Measurements from ENCODE around the gene HEXIM2.
"Not testable (repeated sequence)": the region's sequence is repeated elsewhere in the genome, so short reads cannot be mapped to it uniquely, and the experiment has no call there.

Gene HEXIM2

GRCh38 chr17:45171338-45172231 is 9.9 kb downstream of the HEXIM2 start:
- no peak for DNase-seq

- DNase-seq, result no peak
Measured at GRCh38 chr17:45172232-45172540, 10.5 kb downstream of the HEXIM2 start.

GRCh38 chr17:45172541-45173286 is 11.0 kb downstream of the HEXIM2 start:
- peak; percentile 14 for DNase-seq

- DNase-seq, result no peak
Measured at GRCh38 chr17:45175759-45176115, 14.1 kb downstream of the HEXIM2 start.

GRCh38 chr17:45177563-45177962 is 15.9 kb downstream of the HEXIM2 start:
- DNase-seq, result no peak

DNA sequence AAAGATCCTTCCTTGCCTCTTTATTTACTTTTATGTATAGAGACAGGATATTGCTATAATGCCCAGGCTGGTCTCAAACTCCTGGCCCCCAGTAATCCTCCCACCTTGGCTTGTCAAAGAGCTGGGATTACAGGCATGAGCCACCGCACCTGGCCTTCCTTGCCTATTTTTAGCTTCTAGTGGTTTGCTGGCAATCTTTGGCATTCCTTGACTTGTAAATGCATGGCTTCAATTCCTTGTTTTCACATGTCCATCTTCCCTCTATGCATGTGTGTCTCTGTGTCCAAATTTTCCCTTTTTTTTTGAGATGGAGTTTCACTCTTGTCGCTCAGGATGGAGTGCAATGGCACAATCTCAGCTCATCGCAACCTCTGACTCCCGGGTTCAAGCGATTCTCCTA is 22.5 kb downstream of the HEXIM2 start:
- no peak for DNase-seq

GRCh38 chr17:45186801-45187354 is 25.2 kb downstream of the HEXIM2 start:
- no peak for DNase-seq

DNA sequence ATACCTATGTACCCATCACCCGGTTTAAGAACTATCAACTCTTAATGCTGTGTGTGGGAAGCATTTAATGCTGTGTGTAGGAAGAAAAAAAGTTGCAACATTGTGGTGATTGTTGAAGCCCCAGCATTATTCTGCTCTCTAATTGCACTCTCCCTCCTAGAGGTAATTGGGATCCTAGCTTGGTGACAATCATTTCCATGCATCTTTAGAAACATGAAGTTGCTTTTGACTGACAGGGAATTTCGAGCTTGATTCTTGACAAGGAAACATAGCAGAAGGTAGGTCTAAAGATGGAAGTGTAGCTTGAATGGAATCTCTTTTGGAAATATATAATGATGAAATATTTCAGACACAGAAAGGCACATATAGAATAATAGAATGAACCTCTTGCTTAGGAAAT is 27.3 kb downstream of the HEXIM2 start:
- DNase-seq, result no peak

DNA sequence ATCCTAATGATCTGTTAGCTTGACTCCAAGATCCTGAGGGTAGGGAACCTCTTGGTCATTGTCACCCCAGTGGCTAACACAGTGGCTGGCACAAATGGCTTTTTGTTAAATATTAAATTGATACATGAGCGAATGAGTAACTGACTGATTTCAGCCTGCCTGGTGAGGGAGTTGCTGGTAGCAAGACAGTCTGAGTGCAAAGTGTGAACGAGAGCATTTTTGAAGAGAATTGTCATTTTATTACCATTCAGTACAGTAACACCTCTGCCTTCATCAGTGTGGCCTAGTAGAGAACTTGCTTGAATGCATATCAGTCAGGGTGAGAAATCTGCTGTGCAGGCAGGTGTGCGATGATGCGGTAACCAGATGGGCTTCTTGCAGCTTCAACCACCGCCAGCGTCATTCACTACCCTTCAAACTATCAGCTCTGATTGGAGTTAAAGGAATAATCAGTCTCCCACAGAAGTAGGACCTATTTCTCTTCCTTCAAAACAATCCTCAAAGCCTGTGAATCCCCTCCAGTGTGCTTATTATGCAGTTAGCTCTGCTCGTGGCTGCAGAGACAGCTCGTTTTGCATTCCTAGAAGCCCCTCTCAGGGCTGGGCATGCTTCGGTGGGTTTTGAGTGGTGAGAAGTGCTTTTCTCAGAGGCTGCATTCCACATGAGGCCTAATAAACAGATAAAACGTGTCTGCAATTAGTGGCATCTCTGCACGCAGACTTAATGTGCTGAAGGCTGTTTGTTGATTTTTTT is 29.0 kb downstream of the HEXIM2 start:
- DNase-seq, result no peak

- no peak for DNase-seq
Measured at GRCh38 chr17:45195424-45195823, 33.7 kb downstream of the HEXIM2 start.

GRCh38 chr17:45197108-45197507 is 35.4 kb downstream of the HEXIM2 start:
- DNase-seq, result no peak

- peak; percentile 89 for DNase-seq
Measured at GRCh38 chr17:45197555-45198334, 36.1 kb downstream of the HEXIM2 start.

DNA sequence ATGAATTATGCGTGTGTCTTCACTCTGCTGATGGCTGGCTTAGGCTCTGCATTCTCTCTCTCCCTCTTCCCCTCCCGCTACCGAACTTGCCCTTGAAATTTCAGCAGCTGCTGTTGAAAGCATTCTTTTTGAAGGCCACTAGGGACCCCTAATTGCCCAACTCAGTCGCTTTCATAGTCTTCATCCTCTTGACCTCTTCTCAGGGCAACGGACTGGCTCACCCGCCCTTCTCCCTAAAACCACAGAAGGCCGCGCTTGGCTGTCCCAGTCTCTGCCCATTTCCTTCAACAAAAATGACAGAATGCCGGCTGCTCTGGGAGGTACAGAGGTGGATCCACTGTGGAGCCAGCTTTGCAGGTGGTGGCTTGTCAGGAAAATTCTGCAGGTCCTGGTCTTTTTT is 39.0 kb downstream of the HEXIM2 start:
- no peak for DNase-seq

GRCh38 chr17:45201457-45201856 is 39.8 kb downstream of the HEXIM2 start:
- no peak for DNase-seq

DNA sequence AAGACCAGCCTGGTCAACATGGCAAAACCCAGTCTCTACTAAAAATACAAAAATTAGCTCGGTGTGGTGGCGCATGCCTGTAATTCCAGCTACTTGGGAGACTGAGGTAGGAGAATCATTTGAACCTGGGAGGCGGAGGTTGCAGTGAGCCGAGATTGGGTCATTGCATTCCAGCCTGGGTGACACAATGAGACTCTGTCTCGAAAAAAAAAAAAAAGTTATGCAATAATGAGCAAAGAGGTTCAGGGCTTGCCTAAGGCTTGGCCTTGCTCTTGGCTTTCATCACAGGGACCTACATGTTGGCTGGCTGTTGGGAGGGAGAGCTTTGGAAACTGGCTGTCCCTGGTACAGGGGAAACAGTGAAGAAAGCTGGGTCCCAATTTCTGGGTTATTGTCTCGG is 40.2 kb downstream of the HEXIM2 start:
- not testable (repeated sequence) for DNase-seq

DNA sequence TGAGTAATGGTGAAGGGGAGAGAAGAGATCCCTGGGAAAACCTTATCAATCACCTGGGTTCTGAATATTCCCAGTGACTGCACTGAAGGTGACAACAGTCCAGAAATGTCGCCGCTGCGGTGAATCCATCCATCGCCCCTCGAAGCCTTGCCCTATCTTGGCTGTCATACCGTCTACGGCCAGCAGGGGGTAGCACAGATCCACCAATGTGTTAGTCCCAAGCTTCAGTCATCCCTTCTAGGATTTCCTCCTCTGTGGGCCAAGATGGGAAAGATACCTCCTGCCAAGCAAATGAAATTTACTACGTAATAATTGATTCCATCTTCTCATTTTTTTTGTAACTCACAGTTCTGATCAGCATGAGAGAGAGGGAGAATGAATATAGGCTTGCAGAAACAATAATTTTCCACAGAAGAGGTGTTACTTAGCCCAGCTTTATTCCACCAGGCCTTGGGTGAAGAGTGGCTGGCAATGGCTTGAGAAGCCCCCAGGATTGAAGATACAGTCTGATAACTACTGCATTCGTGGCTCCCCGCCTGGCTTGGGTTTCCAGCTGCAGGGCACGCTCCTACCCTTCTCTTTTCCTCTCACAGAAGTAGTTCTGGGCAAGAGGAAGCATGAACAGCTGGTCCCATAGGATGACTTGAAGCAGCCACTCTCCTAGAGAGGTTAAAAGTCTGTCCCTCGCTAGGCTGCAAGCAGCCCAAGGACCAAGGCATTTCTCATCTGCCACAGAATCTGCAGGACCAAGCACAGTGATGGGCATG is 57.4 kb downstream of the HEXIM2 start:
- peak; percentile 92 for DNase-seq
